SK-N-DZ (cell line): ENCODE data around the gene PDE4B.

Experiments
- DNase-seq: peaks from one replicate; pipeline ENCODE4 v3.0.0-alpha.2; 2015; ENCODE audit warnings: low spot score

PDE4B gene

GRCh38 chr1:66262208-66262963 lies 469.7 kb downstream of the PDE4B start:
- DNase-seq: no peak

- DNase-seq: no peak
These were observed 472.6 kb downstream of the PDE4B start for GRCh38 chr1:66265268-66265667.

- DNase-seq: no peak
These were observed 473.1 kb downstream of the PDE4B start for GRCh38 chr1:66265796-66266195.

GRCh38 chr1:66266350-66266749 lies 473.7 kb downstream of the PDE4B start:
- no peak for DNase-seq

GRCh38 chr1:66266756-66267155 lies 474.1 kb downstream of the PDE4B start:
- no peak for DNase-seq

GRCh38 chr1:66267201-66267940 lies 474.7 kb downstream of the PDE4B start:
- no peak for DNase-seq

- no peak for DNase-seq
These were observed 476.5 kb downstream of the PDE4B start for GRCh38 chr1:66269222-66269621.

- no peak for DNase-seq
These were observed 477.6 kb downstream of the PDE4B start for GRCh38 chr1:66270119-66270812.

- DNase-seq: peak; percentile 54
These were observed 478.7 kb downstream of the PDE4B start for GRCh38 chr1:66271216-66271903.

GRCh38 chr1:66271904-66272254 lies 479.2 kb downstream of the PDE4B start:
- peak; percentile 13 for DNase-seq

GRCh38 chr1:66273656-66274055 lies 481.0 kb downstream of the PDE4B start:
- no peak for DNase-seq

GRCh38 chr1:66274634-66275033 lies 481.9 kb downstream of the PDE4B start:
- no peak for DNase-seq

GRCh38 chr1:66275083-66275482 lies 482.4 kb downstream of the PDE4B start:
- DNase-seq: no peak

GRCh38 chr1:66275601-66276023 lies 482.9 kb downstream of the PDE4B start:
- no peak for DNase-seq

GRCh38 chr1:66276218-66276617 lies 483.5 kb downstream of the PDE4B start:
- DNase-seq: no peak

- no peak for DNase-seq
These were observed 485.7 kb downstream of the PDE4B start for GRCh38 chr1:66278260-66279021.

- DNase-seq: no peak
These were observed 489.1 kb downstream of the PDE4B start for GRCh38 chr1:66281808-66282207.

GRCh38 chr1:66282343-66282852 lies 489.7 kb downstream of the PDE4B start:
- DNase-seq: no peak

- no peak for DNase-seq
These were observed 490.4 kb downstream of the PDE4B start for GRCh38 chr1:66282891-66283621.

- DNase-seq: no peak
These were observed 490.9 kb downstream of the PDE4B start for GRCh38 chr1:66283622-66284041.
